ENCODE results near the gene HAND1. TPM values are rescaled to one million over a fixed set of nuclear protein-coding genes. Genes with fewer than 3 reads are reported as not detected.

HAND1 gene
- polyA plus RNA-seq, 6 donors from 2014 or later: not detected

GRCh38 chr5:154430961-154431630, 46.9 kb downstream of the HAND1 start:
- Mint-ChIP-seq H3K9me3 (no peaks in the 10 kb centered on the region), H3K4me1 (peaks cover 0 to 2% (median 0%) of the 10 kb centered on the region in 3 donors), H3K36me3 (peaks cover 0 to 11% of the 10 kb centered on the region in 2 donors), H3K4me3 (no peak overlapping the region), H3K27ac (peak overlapping the region in 1 of 6 donors; percentile 44), H3K27me3 (no peaks in the 10 kb centered on the region)
- no peak for DNase-seq
- no peak for ATAC-seq (ENCODE audit: low read depth in 2 of 2)

- DNase-seq: no peak
- Mint-ChIP-seq H3K27ac (no peak overlapping the region), H3K27me3 (no peaks in the 10 kb centered on the region), H3K36me3 (peaks cover 0 to 11% of the 10 kb centered on the region in 2 donors), H3K9me3 (no peaks in the 10 kb centered on the region), H3K4me1 (peaks cover 0 to 2% (median 0%) of the 10 kb centered on the region in 3 donors), H3K4me3 (peak overlapping the region in 1 of 8 donors; percentile 1)
- ATAC-seq (ENCODE audit: low read depth in 2 of 2): no peak
Observed at GRCh38 chr5:154430466-154430865, 47.6 kb downstream of the HAND1 start.

GRCh38 chr5:154429341-154429740, 48.7 kb downstream of the HAND1 start:
- ATAC-seq (ENCODE audit: low read depth in 2 of 2) (no peak), DNase-seq (no peak)
- H3K36me3 Mint-ChIP-seq: peaks cover 2 to 12% of the 10 kb centered on the region in 2 donors
- no peaks in the 10 kb centered on the region for H3K27me3 Mint-ChIP-seq
- no peak overlapping the region for H3K27ac Mint-ChIP-seq
- H3K4me3 Mint-ChIP-seq: no peak overlapping the region
- peaks cover 0 to 4% (median 2%) of the 10 kb centered on the region in 3 donors for H3K4me1 Mint-ChIP-seq
- H3K9me3 Mint-ChIP-seq: no peaks in the 10 kb centered on the region

GRCh38 chr5:154428208-154428607, 49.8 kb downstream of the HAND1 start:
- Mint-ChIP-seq H3K9me3 (peaks cover 0 to 7% (median 4%) of the 10 kb centered on the region in 7 donors), H3K27me3 (no peaks in the 10 kb centered on the region), H3K27ac (no peak overlapping the region), H3K4me1 (peaks cover 4 to 12% (median 6%) of the 10 kb centered on the region in 3 donors), H3K36me3 (peaks cover 13 to 14% of the 10 kb centered on the region in 2 donors), H3K4me3 (no peak overlapping the region)
- no peak for ATAC-seq (ENCODE audit: low read depth in 2 of 2)
- DNase-seq: no peak

Other genes with a start within 250 kb of the HAND1 start
- gene SAP30L, start 32.2 kb downstream of the HAND1 start, polyA plus RNA-seq (ENCODE audit: low read depth in 6 of 6): 10 to 100 TPM; 16.0 to 57.8 (median 32.1) TPM